ENCODE results near the gene KRTAP10-8. TPM values are rescaled to one million over a fixed set of nuclear protein-coding genes. Genes with fewer than 3 reads are reported as not detected.
"Not testable (repeated sequence)": the region's sequence is repeated elsewhere in the genome, so short reads cannot be mapped to it uniquely, and the experiment has no call there.

KRTAP10-8 gene
- total RNA-seq, 1 donor, result not detected

DNA sequence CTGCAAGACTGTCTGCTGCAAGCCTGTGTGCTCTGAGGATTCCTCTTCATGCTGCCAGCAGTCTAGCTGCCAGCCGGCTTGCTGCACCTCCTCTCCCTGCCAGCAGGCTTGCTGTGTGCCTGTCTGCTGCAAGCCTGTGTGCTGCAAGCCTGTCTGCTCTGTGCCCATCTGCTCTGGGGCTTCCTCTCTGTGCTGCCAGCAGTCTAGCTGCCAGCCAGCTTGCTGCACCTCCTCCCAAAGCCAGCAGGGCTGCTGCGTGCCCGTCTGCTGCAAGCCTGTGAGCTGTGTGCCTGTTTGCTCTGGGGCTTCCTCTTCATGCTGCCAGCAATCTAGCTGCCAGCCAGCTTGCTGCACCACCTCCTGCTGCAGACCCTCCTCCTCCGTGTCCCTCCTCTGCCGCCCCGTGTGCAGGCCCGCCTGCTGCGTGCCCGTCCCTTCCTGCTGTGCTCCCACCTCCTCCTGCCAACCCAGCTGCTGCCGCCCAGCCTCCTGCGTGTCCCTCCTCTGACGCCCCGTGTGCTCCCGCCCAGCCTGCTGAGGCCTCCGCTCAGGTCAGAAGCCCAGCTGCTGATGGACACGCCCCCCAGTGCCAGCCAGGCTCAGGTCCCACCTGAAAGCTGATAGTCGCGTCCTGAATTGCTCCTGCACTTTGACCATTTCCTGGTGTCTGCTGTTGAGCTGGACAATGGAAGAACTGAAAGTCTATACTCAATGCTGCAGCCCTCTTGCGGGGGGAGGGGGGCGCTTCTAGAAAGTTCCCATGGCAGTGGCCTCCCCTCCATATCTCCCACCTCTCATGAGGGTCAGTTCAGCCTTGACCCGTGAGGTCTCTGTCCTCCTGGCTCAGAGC is 37.2 kb upstream of the KRTAP10-8 start:
- no peaks in the 10 kb centered on the region for H3K9me3 ChIP-seq (ENCODE audit: low read depth, low read length)
- H3K4me1 ChIP-seq (ENCODE audit: insufficient read depth, low read length), result no peaks in the 10 kb centered on the region
- H3K4me3 ChIP-seq (ENCODE audit: low read length), result no peak overlapping the region
- H3K27me3 ChIP-seq (ENCODE audit: insufficient read depth, low read length), result no peaks in the 10 kb centered on the region

DNA sequence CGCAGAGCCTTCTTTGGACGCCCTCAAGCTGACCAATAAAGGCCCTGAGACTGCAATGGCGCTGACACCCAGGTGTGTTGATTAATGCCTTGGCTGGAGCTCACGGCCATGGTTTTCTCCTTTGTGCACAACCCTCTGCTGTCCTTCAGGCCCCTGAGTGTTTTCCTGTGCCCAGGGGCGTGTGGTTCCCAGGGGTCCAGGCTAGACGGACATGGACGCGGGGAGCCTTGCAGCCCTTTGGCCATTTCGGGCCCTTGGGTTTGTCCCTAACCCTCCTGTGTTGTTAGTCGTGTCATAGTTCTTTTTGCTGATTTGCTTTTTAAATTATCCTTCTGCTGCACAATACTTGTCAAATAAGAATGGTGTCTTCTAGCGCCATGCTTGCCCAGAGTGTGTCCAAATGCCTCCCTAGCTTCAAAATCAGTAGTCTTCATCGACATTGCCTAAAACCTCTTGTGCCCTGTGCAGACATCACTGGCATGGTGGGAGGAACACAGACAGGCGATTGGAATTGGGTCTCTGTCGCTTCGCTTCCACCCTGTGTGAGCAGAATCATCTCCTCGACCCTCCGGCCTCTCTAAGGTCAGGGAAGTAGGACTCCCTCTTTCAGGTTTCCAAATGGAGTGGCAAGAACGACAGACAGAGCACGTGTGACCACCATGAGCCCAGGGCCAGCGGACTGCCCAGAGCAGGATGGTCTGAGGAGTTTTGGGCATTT is 36.4 kb upstream of the KRTAP10-8 start:
- H3K27me3 ChIP-seq (ENCODE audit: insufficient read depth, low read length), result no peaks in the 10 kb centered on the region
- H3K4me1 ChIP-seq (ENCODE audit: insufficient read depth, low read length), result no peaks in the 10 kb centered on the region
- H3K4me3 ChIP-seq (ENCODE audit: low read length), result no peak overlapping the region
- no peaks in the 10 kb centered on the region for H3K9me3 ChIP-seq (ENCODE audit: low read depth, low read length)

GRCh38 chr21:44576025-44576420 is 35.9 kb upstream of the KRTAP10-8 start:
- Histone ChIP-seq H3K4me3 (ENCODE audit: low read length) (no peak overlapping the region), H3K27me3 (ENCODE audit: insufficient read depth, low read length) (no peaks in the 10 kb centered on the region), H3K4me1 (ENCODE audit: insufficient read depth, low read length) (no peaks in the 10 kb centered on the region), H3K9me3 (ENCODE audit: low read depth, low read length) (no peaks in the 10 kb centered on the region)

DNA sequence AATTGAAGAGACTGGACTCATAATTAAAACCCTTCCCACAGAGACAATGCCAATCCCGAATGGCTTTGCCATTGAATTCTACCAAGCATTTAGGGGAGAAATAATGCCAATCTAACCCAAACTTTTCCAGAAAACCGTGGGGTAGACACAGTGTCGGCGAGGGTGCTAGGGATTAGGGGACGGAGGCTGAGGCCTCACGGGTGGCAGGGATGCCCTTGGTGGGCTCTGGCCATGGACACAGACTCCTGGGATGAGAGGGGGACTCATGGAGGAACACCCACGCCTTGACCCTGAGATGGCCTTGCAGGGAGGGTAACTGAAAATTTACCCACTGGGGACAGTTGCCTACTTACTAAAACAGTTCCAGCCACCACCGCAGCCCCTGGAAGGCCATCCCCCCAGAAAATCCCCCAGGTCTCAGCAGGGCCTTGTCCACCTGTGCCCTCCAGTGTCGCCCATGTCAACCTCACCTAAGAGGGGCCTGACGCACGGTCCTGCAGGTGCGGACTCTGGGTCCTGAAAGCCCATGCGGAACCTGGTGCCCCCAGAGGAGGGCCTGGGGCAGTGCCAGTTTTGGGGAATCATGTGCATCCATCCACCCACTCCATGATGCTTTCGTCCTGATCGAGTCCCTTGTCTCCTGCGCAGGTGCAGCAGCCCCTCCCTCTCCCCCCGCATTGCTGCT is 33.4 kb upstream of the KRTAP10-8 start:
- H3K4me1 ChIP-seq (ENCODE audit: insufficient read depth, low read length), result no peaks in the 10 kb centered on the region
- no peak overlapping the region for H3K4me3 ChIP-seq (ENCODE audit: low read length)
- no peaks in the 10 kb centered on the region for H3K9me3 ChIP-seq (ENCODE audit: low read depth, low read length)
- no peaks in the 10 kb centered on the region for H3K27me3 ChIP-seq (ENCODE audit: insufficient read depth, low read length)

- H3K27me3 ChIP-seq (ENCODE audit: insufficient read depth, low read length), result peaks cover 2% of the 10 kb centered on the region
- H3K9me3 ChIP-seq (ENCODE audit: low read depth, low read length), result no peaks in the 10 kb centered on the region
- no peak overlapping the region for H3K4me3 ChIP-seq (ENCODE audit: low read length)
- H3K4me1 ChIP-seq (ENCODE audit: insufficient read depth, low read length), result no peaks in the 10 kb centered on the region
Measured at GRCh38 chr21:44579056-44579832, 32.6 kb upstream of the KRTAP10-8 start.

DNA sequence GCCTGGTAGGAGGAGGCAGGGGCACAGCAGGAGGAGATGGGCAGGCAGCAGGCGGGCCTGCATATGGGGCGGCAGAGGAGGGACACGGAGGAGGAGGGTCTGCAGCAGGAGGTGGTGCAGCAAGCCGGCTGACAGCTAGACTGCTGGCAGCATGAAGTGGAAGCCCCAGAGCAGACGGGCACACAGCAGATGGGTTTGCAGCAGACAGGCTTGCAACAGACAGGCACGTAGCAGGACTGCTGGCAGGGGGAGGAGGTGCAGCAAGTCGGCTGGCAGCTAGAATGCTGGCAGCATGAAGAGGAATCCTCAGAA is 32.1 kb upstream of the KRTAP10-8 start:
- Histone ChIP-seq H3K4me1 (ENCODE audit: insufficient read depth, low read length) (no peaks in the 10 kb centered on the region), H3K4me3 (ENCODE audit: low read length) (no peak overlapping the region), H3K27me3 (ENCODE audit: insufficient read depth, low read length) (peaks cover 3% of the 10 kb centered on the region), H3K9me3 (ENCODE audit: low read depth, low read length) (no peaks in the 10 kb centered on the region)

GRCh38 chr21:44580231-44580821 is 31.6 kb upstream of the KRTAP10-8 start, which contains the start of gene KRTAP10-5:
Gene KRTAP10-5 (minus strand): TSS chr21:44580604. CDS start chr21:44580578, 26 bp downstream.
- H3K9me3 ChIP-seq (ENCODE audit: low read depth, low read length), result not testable (repeated sequence)

GRCh38 chr21:44581158-44581557 is 30.7 kb upstream of the KRTAP10-8 start:
- H3K9me3 ChIP-seq (ENCODE audit: low read depth, low read length), result no peaks in the 10 kb centered on the region
- no peaks in the 10 kb centered on the region for H3K4me1 ChIP-seq (ENCODE audit: insufficient read depth, low read length)
- H3K27me3 ChIP-seq (ENCODE audit: insufficient read depth, low read length), result peaks cover 7% of the 10 kb centered on the region
- H3K4me3 ChIP-seq (ENCODE audit: low read length), result no peak overlapping the region

More at GRCh38 chr21:44580231-44580821, 31.6 kb upstream of the KRTAP10-8 start, which contains the start of gene KRTAP10-5:
- not testable (repeated sequence) for H3K27me3 ChIP-seq (ENCODE audit: insufficient read depth, low read length); H3K4me3 ChIP-seq (ENCODE audit: low read length); H3K4me1 ChIP-seq (ENCODE audit: insufficient read depth, low read length)

DNA sequence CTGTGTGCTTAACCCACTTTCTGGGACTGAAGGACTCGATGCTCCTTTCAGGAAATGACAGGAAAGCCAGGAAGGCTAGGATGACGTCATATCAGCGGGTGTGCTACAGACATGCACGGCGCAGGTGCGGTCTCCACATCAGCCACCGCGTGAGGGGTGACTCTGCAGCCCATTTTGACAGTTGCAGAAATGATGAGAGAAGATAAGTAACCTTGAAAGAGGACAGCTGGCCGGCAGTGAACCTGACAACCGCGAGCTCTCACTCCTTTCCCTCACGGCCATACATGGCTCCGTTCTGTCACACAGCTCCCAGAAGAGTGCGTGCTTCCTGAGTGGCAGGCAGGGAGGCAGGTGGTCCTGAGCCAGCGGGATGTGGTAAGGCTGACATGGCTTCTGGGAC is 29.8 kb upstream of the KRTAP10-8 start:
- peaks cover 7% of the 10 kb centered on the region for H3K27me3 ChIP-seq (ENCODE audit: insufficient read depth, low read length)
- no peak overlapping the region for H3K4me3 ChIP-seq (ENCODE audit: low read length)
- no peaks in the 10 kb centered on the region for H3K4me1 ChIP-seq (ENCODE audit: insufficient read depth, low read length)
- H3K9me3 ChIP-seq (ENCODE audit: low read depth, low read length), result no peaks in the 10 kb centered on the region

GRCh38 chr21:44583089-44583799 is 28.6 kb upstream of the KRTAP10-8 start:
- Histone ChIP-seq H3K9me3 (ENCODE audit: low read depth, low read length) (no peaks in the 10 kb centered on the region), H3K4me1 (ENCODE audit: insufficient read depth, low read length) (no peaks in the 10 kb centered on the region), H3K27me3 (ENCODE audit: insufficient read depth, low read length) (peaks cover 7% of the 10 kb centered on the region), H3K4me3 (ENCODE audit: low read length) (no peak overlapping the region)

- Histone ChIP-seq H3K27me3 (ENCODE audit: insufficient read depth, low read length) (peaks cover 7% of the 10 kb centered on the region), H3K4me3 (ENCODE audit: low read length) (no peak overlapping the region)
Measured at GRCh38 chr21:44583800-44584147, 28.1 kb upstream of the KRTAP10-8 start.

GRCh38 chr21:44585892-44586291 is 26.0 kb upstream of the KRTAP10-8 start:
- H3K27me3 ChIP-seq (ENCODE audit: insufficient read depth, low read length), result peaks cover 7% of the 10 kb centered on the region
- H3K9me3 ChIP-seq (ENCODE audit: low read depth, low read length), result no peaks in the 10 kb centered on the region
- no peaks in the 10 kb centered on the region for H3K4me1 ChIP-seq (ENCODE audit: insufficient read depth, low read length)
- H3K4me3 ChIP-seq (ENCODE audit: low read length), result no peak overlapping the region

More at GRCh38 chr21:44583800-44584147, 28.1 kb upstream of the KRTAP10-8 start:
- H3K4me1 ChIP-seq (ENCODE audit: insufficient read depth, low read length), result no peaks in the 10 kb centered on the region
- H3K9me3 ChIP-seq (ENCODE audit: low read depth, low read length), result no peaks in the 10 kb centered on the region

- Histone ChIP-seq H3K4me3 (ENCODE audit: low read length) (no peak overlapping the region), H3K27me3 (ENCODE audit: insufficient read depth, low read length) (peaks cover 7% of the 10 kb centered on the region), H3K4me1 (ENCODE audit: insufficient read depth, low read length) (no peaks in the 10 kb centered on the region), H3K9me3 (ENCODE audit: low read depth, low read length) (no peaks in the 10 kb centered on the region)
Measured at GRCh38 chr21:44589094-44589493, 22.8 kb upstream of the KRTAP10-8 start.

Data from mononuclear cell (primary cell).